NAMALWA (cell line): ENCODE measurements around the gene UGGT1.

Experiments used
- DNase-seq: peaks from one replicate; pipeline ENCODE4 v3.0.0-alpha.2; 2015; ENCODE audit warnings: low spot score

Gene UGGT1

DNA sequence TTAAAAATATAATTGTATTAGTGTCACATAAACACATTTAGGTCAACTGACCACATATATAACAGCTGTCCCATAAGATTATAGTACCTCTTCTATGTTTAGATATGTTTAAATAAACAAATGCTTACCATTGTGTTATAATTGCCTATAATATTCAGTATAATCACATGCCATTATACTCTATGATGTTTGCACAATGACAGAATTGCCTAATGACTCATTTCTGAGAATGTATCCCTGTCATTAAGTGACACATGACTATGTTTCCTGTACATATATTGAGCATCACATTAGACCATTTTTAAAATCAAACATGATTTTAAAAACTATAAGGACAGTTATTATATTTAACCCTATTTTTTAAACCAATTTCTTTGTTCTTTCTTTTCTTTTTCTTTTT, 137.9 kb downstream of the UGGT1 start:
- no peak for DNase-seq

- peak; percentile 80 for DNase-seq
Measured at GRCh38 chr2:128232965-128233789, 142.2 kb downstream of the UGGT1 start.

- no peak for DNase-seq
Measured at GRCh38 chr2:128233790-128234395, 142.9 kb downstream of the UGGT1 start.

DNA sequence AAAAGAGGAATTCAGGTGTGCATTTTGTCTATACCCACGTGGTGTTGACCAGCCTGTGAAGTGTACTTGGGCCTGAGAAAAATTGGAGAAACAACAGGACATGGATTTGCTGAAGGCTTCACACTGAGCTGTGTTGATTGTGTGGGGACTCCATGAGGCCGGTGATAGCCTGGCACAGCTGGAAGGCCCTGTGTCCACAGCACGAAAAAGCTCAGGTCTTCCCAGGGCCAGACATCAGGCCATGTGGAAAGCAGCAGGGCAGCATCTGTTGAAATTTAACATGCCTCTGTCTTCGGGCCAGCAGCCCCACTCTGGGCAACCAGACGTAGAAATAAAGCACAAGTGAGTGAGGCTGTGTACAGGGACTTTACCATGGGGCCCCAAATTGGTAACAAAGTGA, 143.6 kb downstream of the UGGT1 start:
- no peak for DNase-seq

GRCh38 chr2:128235581-128235980, 144.6 kb downstream of the UGGT1 start:
- DNase-seq = no peak

DNA sequence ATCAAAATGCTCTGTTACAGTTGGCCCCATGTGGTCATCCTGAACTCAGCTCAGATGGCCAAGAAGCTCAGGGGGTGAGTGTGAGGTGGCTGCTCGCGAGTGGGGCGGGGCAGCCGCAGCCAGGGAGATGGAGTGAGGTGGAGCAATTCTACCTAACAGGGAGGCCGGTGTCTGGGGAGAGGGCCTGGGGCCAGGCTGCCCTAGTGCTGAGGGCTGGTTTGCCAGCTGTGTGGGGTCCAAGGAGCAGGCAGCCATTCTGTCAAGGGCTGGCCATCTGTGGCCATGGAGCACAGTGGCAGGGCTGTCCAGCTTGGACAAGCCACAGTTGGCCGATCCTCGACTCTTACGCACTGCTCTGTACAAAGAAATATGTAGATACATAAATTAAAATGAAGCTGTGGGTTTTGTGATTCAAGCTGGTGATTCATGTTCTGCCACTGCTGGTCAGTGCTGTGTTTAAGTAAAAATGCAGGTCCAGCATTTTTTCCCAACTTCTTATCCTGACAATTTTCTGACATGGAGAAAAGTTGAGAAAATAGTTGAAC, 145.6 kb downstream of the UGGT1 start:
- DNase-seq = no peak

DNA sequence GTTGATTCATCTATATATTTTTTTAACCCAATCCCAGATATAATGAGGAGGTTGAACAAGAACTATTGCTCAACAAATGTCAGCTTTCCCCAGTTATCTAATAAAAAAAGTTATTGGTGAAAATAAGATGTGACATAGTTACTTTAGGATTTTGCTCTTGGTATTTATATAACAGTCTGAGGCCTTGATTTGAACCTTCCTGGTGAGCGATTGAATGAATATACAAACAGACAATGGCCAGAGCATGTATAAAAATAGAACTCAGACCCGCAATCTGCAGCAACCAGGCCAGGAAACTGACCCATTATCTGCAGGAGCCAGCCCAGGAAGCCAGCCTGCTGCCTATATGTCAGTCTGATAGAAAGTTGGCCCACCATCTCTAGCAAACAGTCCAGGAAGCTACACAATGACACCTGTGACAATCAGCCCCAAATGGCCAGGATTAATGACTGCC, 146.1 kb downstream of the UGGT1 start:
- DNase-seq = no peak

GRCh38 chr2:128237911-128238697, 147.1 kb downstream of the UGGT1 start:
- DNase-seq = no peak

- DNase-seq = no peak
Measured at GRCh38 chr2:128241896-128242295, 150.9 kb downstream of the UGGT1 start.
